Lower leg skin (tissue), 3 donors: ENCODE measurements around the gene DAP.

Experiments used
- POLR2A ChIP-seq, 2 donors: fragments of 450-650 bp; IDR thresholded peaks; one replicate each; pipeline ENCODE4 v1.6.1; 2016 to 2017; ENCODE audit warnings: antibody characterized with exemption in 2 of 2, mild to moderate bottlenecking in 1 of 2, moderate library complexity in 1 of 2
- TF ChIP-seq, protein P1 (sequence below), 3 donors: fragments of 450-650 bp; IDR thresholded peaks; one replicate each; pipeline ENCODE4 v1.5.1; 2016; ENCODE audit warnings: antibody characterized with exemption in 3 of 3, mild to moderate bottlenecking in 3 of 3, moderate library complexity in 2 of 3

DNA sequence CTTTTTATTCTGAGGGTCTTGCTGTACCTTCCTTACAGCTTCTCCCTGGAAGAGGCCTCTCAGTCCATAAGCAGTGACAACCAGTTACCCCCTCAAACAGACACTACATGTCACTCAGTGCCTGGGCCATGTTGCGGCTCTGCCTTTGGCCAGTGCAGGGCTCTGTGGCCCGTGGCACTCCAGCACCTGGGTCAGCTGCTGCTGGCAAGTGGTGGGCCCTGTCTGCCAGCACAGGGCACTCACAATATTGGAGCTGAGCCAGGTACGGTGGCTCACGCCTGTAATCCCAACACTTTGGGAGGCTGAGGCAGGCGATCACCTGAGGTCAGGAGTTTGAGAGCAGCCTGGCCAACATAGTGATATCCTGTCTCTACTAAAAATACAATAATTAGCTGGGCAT is 24.2 kb downstream of the DAP start:
- TF ChIP-seq, protein P1, sequence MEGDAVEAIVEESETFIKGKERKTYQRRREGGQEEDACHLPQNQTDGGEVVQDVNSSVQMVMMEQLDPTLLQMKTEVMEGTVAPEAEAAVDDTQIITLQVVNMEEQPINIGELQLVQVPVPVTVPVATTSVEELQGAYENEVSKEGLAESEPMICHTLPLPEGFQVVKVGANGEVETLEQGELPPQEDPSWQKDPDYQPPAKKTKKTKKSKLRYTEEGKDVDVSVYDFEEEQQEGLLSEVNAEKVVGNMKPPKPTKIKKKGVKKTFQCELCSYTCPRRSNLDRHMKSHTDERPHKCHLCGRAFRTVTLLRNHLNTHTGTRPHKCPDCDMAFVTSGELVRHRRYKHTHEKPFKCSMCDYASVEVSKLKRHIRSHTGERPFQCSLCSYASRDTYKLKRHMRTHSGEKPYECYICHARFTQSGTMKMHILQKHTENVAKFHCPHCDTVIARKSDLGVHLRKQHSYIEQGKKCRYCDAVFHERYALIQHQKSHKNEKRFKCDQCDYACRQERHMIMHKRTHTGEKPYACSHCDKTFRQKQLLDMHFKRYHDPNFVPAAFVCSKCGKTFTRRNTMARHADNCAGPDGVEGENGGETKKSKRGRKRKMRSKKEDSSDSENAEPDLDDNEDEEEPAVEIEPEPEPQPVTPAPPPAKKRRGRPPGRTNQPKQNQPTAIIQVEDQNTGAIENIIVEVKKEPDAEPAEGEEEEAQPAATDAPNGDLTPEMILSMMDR (IDR thresholded peaks at IDR 0.05): no peak
- TF ChIP-seq POLR2A (IDR thresholded peaks at IDR 0.05): no peak
